SJCRH30 (cell line): Measurements from ENCODE around the gene RWDD3. TPM values are rescaled to one million over a fixed set of nuclear protein-coding genes. Genes with fewer than 3 reads are reported as not detected.
A peak's percentile ranks its signal among the peaks of the same experiment; 100 is the strongest.

Source experiments
- DNase-seq, 2 experiments: peaks; one replicate each; pipeline ENCODE4 v3.0.0-alpha.2; 2015 to 2020
- H3K27ac ChIP-seq: fragments of 250-450 bp; sonication (Bioruptor Pico); 2 replicates; pipeline ENCODE4 v1.5.1; 2020; ENCODE audit warnings: mild to moderate bottlenecking, moderate library complexity
- H3K27me3 ChIP-seq: fragments of 250-450 bp; sonication (Bioruptor Pico); 2 replicates; pipeline ENCODE4 v1.5.1; 2020; ENCODE audit warnings: mild to moderate bottlenecking, moderate library complexity
- H3K36me3 ChIP-seq: fragments of 250-450 bp; sonication (Bioruptor Pico); 2 replicates; pipeline ENCODE4 v1.5.1; 2020; ENCODE audit warnings: mild to moderate bottlenecking, moderate library complexity
- H3K4me1 ChIP-seq: fragments of 250-450 bp; sonication (Bioruptor Pico); 2 replicates; pipeline ENCODE4 v1.5.1; 2020; ENCODE audit warnings: mild to moderate bottlenecking, moderate library complexity
- H3K4me3 ChIP-seq: fragments of 250-450 bp; sonication (Bioruptor Pico); 2 replicates; pipeline ENCODE4 v1.5.1; 2020; ENCODE audit warnings: mild to moderate bottlenecking, moderate library complexity
- H3K9me3 ChIP-seq: fragments of 250-450 bp; sonication (Bioruptor Pico); replicated peaks from 2 replicates; pipeline ENCODE4 v1.5.1; 2020; ENCODE audit warnings: mild to moderate bottlenecking, moderate library complexity
- total RNA-seq: library from RNA; depleted of rRNA; stranded (reverse); fragments of >200 nt; shearing (Covaris generic); gene quantifications from 2 replicates; pipeline ENCODE4 v1.2.3, GENCODE V29; 2014; rRNA removed

Gene RWDD3
- total RNA-seq, 1 experiment from 2014 or later: 29.1 TPM

- Histone ChIP-seq H3K4me3 (no peak overlapping the region), H3K9me3 (no peaks in the 10 kb centered on the region), H3K36me3 (no peaks in the 10 kb centered on the region), H3K4me1 (no peaks in the 10 kb centered on the region), H3K27me3 (no peaks in the 10 kb centered on the region), H3K27ac (no peak overlapping the region)
- no peak for DNase-seq
Observed at GRCh38 chr1:95284420-95284819, 50.4 kb downstream of the RWDD3 start.

GRCh38 chr1:95286479-95286878 is 52.5 kb downstream of the RWDD3 start:
- no peak for DNase-seq
- Histone ChIP-seq H3K9me3 (no peaks in the 10 kb centered on the region; the same call in 1 of the 2 replicates), H3K4me3 (no peak overlapping the region), H3K27ac (no peak overlapping the region), H3K27me3 (no peaks in the 10 kb centered on the region), H3K4me1 (no peaks in the 10 kb centered on the region), H3K36me3 (no peaks in the 10 kb centered on the region)

- H3K27me3 ChIP-seq: no peaks in the 10 kb centered on the region
- DNase-seq: peak in 1 of 2 experiments; percentile 18
Observed at GRCh38 chr1:95287081-95287480, 53.1 kb downstream of the RWDD3 start.

GRCh38 chr1:95287825-95288224 is 53.8 kb downstream of the RWDD3 start:
- Histone ChIP-seq H3K4me3 (no peak overlapping the region), H3K27me3 (no peaks in the 10 kb centered on the region), H3K4me1 (no peaks in the 10 kb centered on the region), H3K9me3 (no peaks in the 10 kb centered on the region; the same call in 1 of the 2 replicates), H3K27ac (no peak overlapping the region), H3K36me3 (no peaks in the 10 kb centered on the region)
- no peak for DNase-seq

More at GRCh38 chr1:95287081-95287480, 53.1 kb downstream of the RWDD3 start:
- no peaks in the 10 kb centered on the region for H3K36me3 ChIP-seq
- H3K27ac ChIP-seq: no peak overlapping the region
- H3K4me3 ChIP-seq: no peak overlapping the region
- no peaks in the 10 kb centered on the region for H3K4me1 ChIP-seq
- no peaks in the 10 kb centered on the region; the same call in 1 of the 2 replicates for H3K9me3 ChIP-seq

Other genes starting within 250 kb of the RWDD3 start
- gene ALG14, start 161.3 kb upstream of the RWDD3 start, total RNA-seq: 4.6 and 5.5 TPM in 2 replicates
- 45.9 and 46.5 TPM in 2 replicates for gene TLCD4, start 116.9 kb upstream of the RWDD3 start, total RNA-seq